SK-N-SH (cell line): ENCODE measurements around the gene PALLD. TPM values are rescaled to one million over a fixed set of nuclear protein-coding genes. Genes with fewer than 3 reads are reported as not detected.

Experiments used
- CTCF ChIA-PET: fragments of 300-600, 350-600 bp; formaldehyde crosslinking; extraction: SDS; loops from one replicate; lab custom pipeline; 2021; lab: Yijun Ruan, JAX
- POLR2A ChIA-PET: fragments of 350-600 bp; sonication (Branson Sonifier 250); formaldehyde crosslinking; extraction: SDS; loops from one replicate; lab custom pipeline; 2020; ENCODE audit warnings: antibody characterized with exemption, inconsistent platforms; lab: Yijun Ruan, JAX
- DNase-seq: peaks from one replicate; pipeline ENCODE4 v3.0.0; 2012
- H2AFZ ChIP-seq: fragments of 200-600 bp; sonication (generic); 2 replicates; pipeline ENCODE4 v1.8.1; 2016; ENCODE audit warnings: antibody characterized with exemption, mild to moderate bottlenecking, low read depth
- H3F3A ChIP-seq: fragments of 200-600 bp; sonication (generic); replicated peaks from 2 replicates; pipeline ENCODE3; 2016; ENCODE audit warnings: antibody characterized with exemption, mild to moderate bottlenecking; ENCODE audit not compliant: insufficient read depth
- H3K27ac ChIP-seq, 2 experiments: fragments of 200-500 bp in 1 of 2; fragments of 200-600 bp in 1 of 2; sonication (Bioruptor generic) in 1 of 2; sonication (generic), shearing (Covaris generic) in 1 of 2; 2 replicates each; pipeline versions ENCODE4 v1.5.1 to v1.6.1; 2014 to 2016; ENCODE audit warnings: low read depth in 2 of 2, inconsistent platforms in 1 of 2, low read length in 1 of 2, mild to moderate bottlenecking in 1 of 2, mixed read lengths in 1 of 2
- H3K27me3 ChIP-seq: fragments of 200-600 bp; sonication (generic), shearing (Covaris generic); 2 replicates; pipeline ENCODE4 v1.6.1; 2016; ENCODE audit warnings: mixed run types; ENCODE audit not compliant: insufficient read depth
- H3K36me3 ChIP-seq, 2 experiments: fragments of 200-500 bp in 1 of 2; fragments of 200-600 bp in 1 of 2; sonication (Bioruptor generic) in 1 of 2; sonication (generic) in 1 of 2; replicated peaks in 1 of 2; 2 replicates each; pipeline versions ENCODE3 to v1.5.1; 2014 to 2016; ENCODE audit warnings: low read length in 1 of 2, mild to moderate bottlenecking in 1 of 2; ENCODE audit not compliant: insufficient read depth in 2 of 2, control insufficient read depth in 1 of 2
- H3K4me1 ChIP-seq, 2 experiments: fragments of 200-500 bp in 1 of 2; fragments of 200-600 bp in 1 of 2; sonication (Bioruptor generic) in 1 of 2; sonication (generic), shearing (Covaris generic) in 1 of 2; 2 replicates each; pipeline versions ENCODE4 v1.5.1 to v1.6.1; 2014 to 2016; ENCODE audit warnings: low read depth in 1 of 2, low read length in 1 of 2, mixed run types in 1 of 2; ENCODE audit not compliant: insufficient read depth in 2 of 2, control insufficient read depth in 1 of 2
- H3K4me2 ChIP-seq: fragments of 200-600 bp; sonication (generic), shearing (Covaris generic); 2 replicates; pipeline ENCODE4 v1.6.1; 2017; ENCODE audit warnings: mixed run types
- H3K4me3 ChIP-seq, 2 experiments: fragments of 200-500 bp in 1 of 2; fragments of 200-600 bp in 1 of 2; sonication (Bioruptor generic) in 1 of 2; sonication (generic), shearing (Covaris generic) in 1 of 2; 2 replicates each; pipeline versions ENCODE4 v1.5.1 to v1.8.1; 2014 to 2016; ENCODE audit warnings: low read depth in 2 of 2, inconsistent platforms in 1 of 2, low read length in 1 of 2, mild to moderate bottlenecking in 1 of 2, mixed read lengths in 1 of 2, moderate library complexity in 1 of 2
- H3K79me2 ChIP-seq: fragments of 200-600 bp; sonication (generic); 2 replicates; pipeline ENCODE4 v1.8.1; 2017; ENCODE audit warnings: mild to moderate bottlenecking; ENCODE audit not compliant: insufficient read depth
- H3K9ac ChIP-seq: fragments of 200-600 bp; sonication (generic); 2 replicates; pipeline ENCODE4 v1.6.1; 2017; ENCODE audit warnings: mixed run types
- H3K9me2 ChIP-seq: fragments of 200-600 bp; sonication (generic); 2 replicates; pipeline ENCODE4 v1.6.1; 2017; ENCODE audit warnings: mixed run types
- H3K9me3 ChIP-seq: fragments of 200-600 bp; sonication (generic); 2 replicates; pipeline ENCODE4 v1.6.1; 2017; ENCODE audit warnings: mixed run types, mild to moderate bottlenecking, moderate library complexity
- H4K20me1 ChIP-seq: fragments of 200-600 bp; sonication (generic); 2 replicates; pipeline ENCODE4 v1.6.1; 2017; ENCODE audit warnings: mild to moderate bottlenecking, mixed run types; ENCODE audit not compliant: insufficient read depth
- ELF1 ChIP-seq: IDR thresholded peaks from 2 replicates; pipeline ENCODE4 v1.4.0; 2012
- FOSL2 ChIP-seq: IDR thresholded peaks from 2 replicates; pipeline ENCODE4 v1.4.0; 2012; ENCODE audit warnings: low read depth, mild to moderate bottlenecking, moderate library complexity, borderline replicate concordance
- FOXM1 ChIP-seq: IDR thresholded peaks from 2 replicates; pipeline ENCODE4 v1.4.0; 2012; ENCODE audit warnings: low read depth, mild to moderate bottlenecking
- MAX ChIP-seq: IDR thresholded peaks from 2 replicates; pipeline ENCODE4 v1.4.0; 2012; ENCODE audit warnings: low read depth
- MEF2A ChIP-seq: IDR thresholded peaks from 2 replicates; pipeline ENCODE4 v1.4.0; 2012; ENCODE audit warnings: low read depth, borderline replicate concordance
- MXI1 ChIP-seq: IDR thresholded peaks from 2 replicates; pipeline ENCODE4 v1.6.1; 2012; ENCODE audit warnings: mild to moderate bottlenecking, low read depth, low read length, improper control_type of control experiment
- NRF1 ChIP-seq: IDR thresholded peaks from 2 replicates; pipeline ENCODE4 v1.6.1; 2012; ENCODE audit warnings: low read depth, mild to moderate bottlenecking, low read length
- PBX3 ChIP-seq: IDR thresholded peaks from 2 replicates; pipeline ENCODE4; 2012
- RAD21 ChIP-seq: IDR thresholded peaks from 2 replicates; pipeline ENCODE4 v1.6.1; 2012; ENCODE audit warnings: mild to moderate bottlenecking, low read length
- RFX5 ChIP-seq: IDR thresholded peaks from 2 replicates; pipeline ENCODE4 v1.6.1; 2012; ENCODE audit warnings: mild to moderate bottlenecking, improper control_type of control experiment, low read length
- RXRA ChIP-seq: IDR thresholded peaks from 2 replicates; pipeline ENCODE4 v1.4.0; 2012; ENCODE audit warnings: low read depth, mild to moderate bottlenecking, borderline replicate concordance
- SIN3A ChIP-seq: IDR thresholded peaks from 2 replicates; pipeline ENCODE4 v1.6.1; 2012; ENCODE audit warnings: low read depth, mild to moderate bottlenecking, low read length, moderate library complexity, borderline replicate concordance
- SMC3 ChIP-seq: IDR thresholded peaks from 2 replicates; pipeline ENCODE4 v1.6.1; 2012; ENCODE audit warnings: low read depth, low read length, improper control_type of control experiment
- USF2 ChIP-seq: fragments of 150-350 bp; IDR thresholded peaks from 2 replicates; pipeline ENCODE4 v1.6.1; 2017; ENCODE audit warnings: antibody characterized with exemption, low read length, low read depth, borderline replicate concordance
- WGBS: methylation state at CpG from one replicate; pipeline ENCODE4 v1.1.6; 2017; ENCODE audit warnings: low lambda C conversion rate; 5-methylcytosine and 5-hydroxymethylcytosine counted together
- polyA plus RNA-seq, 3 experiments: library from polyadenylated mRNA; depleted of rRNA; stranded (reverse); fragments of >200 nt; gene quantifications; 2 replicates each; pipeline ENCODE4 v1.2.3, GENCODE V29; 2012
- TF ChIP-seq, protein P1 (sequence below): fragments of 200-600 bp; sonication (generic); IDR thresholded peaks from 2 replicates; pipeline ENCODE4 v1.6.1; 2017; ENCODE audit warnings: antibody characterized with exemption, mild to moderate bottlenecking, moderate library complexity
- TF ChIP-seq, protein P2 (sequence below): fragments of 150-350 bp; IDR thresholded peaks from 2 replicates; pipeline ENCODE4 v1.6.1; 2016; ENCODE audit warnings: mild to moderate bottlenecking, low read depth, low read length

The PALLD gene
- polyA plus RNA-seq, 1 of the 3 experiments (the other 2 are of a cell fraction) = 33.0 TPM

DNA sequence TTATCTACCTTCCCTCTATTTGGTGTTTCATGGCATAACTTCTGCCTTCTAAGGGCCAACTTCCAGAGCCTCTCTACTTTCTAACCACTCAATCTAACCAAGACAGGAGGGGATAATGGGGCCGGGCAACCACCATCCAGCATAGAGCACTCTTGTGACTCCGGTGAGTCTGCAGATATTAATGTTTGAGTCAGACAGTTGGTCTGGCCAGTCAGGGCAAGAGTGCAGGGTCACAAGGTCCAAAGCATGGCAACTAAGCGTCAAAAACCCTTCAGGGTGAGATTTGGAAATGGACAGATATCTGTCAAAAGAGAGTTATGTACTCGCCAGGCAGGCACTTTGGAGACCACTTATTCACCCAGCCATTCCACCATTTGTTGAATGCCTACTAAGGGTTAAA is 105.0 kb downstream of the PALLD start:
- no peak overlapping the region for H3K4me3 ChIP-seq
- H3K4me1 ChIP-seq = peaks cover 3 to 20% of the 10 kb centered on the region in 2 experiments; a peak in 3 of 4 replicates
- no peaks in the 10 kb centered on the region for H3K79me2 ChIP-seq
- H3K36me3 ChIP-seq = no peaks in the 10 kb centered on the region
- no peaks in the 10 kb centered on the region for H4K20me1 ChIP-seq
- DNase-seq = no peak
- no peaks in the 10 kb centered on the region for H3K27me3 ChIP-seq
- no peak overlapping the region for H3K27ac ChIP-seq
- POLR2A ChIA-PET = no interaction called here
- no peaks in the 10 kb centered on the region for H3K9me2 ChIP-seq
- peaks cover 36% of the 10 kb centered on the region for H3F3A ChIP-seq
- 100% methylated on average over 4 of the region's 4 CpGs for WGBS
- H3K9me3 ChIP-seq = no peaks in the 10 kb centered on the region
- H3K4me2 ChIP-seq = no peak overlapping the region
- TF ChIP-seq, protein P1, sequence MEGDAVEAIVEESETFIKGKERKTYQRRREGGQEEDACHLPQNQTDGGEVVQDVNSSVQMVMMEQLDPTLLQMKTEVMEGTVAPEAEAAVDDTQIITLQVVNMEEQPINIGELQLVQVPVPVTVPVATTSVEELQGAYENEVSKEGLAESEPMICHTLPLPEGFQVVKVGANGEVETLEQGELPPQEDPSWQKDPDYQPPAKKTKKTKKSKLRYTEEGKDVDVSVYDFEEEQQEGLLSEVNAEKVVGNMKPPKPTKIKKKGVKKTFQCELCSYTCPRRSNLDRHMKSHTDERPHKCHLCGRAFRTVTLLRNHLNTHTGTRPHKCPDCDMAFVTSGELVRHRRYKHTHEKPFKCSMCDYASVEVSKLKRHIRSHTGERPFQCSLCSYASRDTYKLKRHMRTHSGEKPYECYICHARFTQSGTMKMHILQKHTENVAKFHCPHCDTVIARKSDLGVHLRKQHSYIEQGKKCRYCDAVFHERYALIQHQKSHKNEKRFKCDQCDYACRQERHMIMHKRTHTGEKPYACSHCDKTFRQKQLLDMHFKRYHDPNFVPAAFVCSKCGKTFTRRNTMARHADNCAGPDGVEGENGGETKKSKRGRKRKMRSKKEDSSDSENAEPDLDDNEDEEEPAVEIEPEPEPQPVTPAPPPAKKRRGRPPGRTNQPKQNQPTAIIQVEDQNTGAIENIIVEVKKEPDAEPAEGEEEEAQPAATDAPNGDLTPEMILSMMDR = no peak
- TF ChIP-seq RXRA = no peak
- TF ChIP-seq SMC3 = no peak
- TF ChIP-seq PBX3 = no peak
- TF ChIP-seq SIN3A = no peak
- no peak for TF ChIP-seq MEF2A
- no peak for TF ChIP-seq FOSL2
- TF ChIP-seq RAD21 = no peak
- TF ChIP-seq, protein P2, sequence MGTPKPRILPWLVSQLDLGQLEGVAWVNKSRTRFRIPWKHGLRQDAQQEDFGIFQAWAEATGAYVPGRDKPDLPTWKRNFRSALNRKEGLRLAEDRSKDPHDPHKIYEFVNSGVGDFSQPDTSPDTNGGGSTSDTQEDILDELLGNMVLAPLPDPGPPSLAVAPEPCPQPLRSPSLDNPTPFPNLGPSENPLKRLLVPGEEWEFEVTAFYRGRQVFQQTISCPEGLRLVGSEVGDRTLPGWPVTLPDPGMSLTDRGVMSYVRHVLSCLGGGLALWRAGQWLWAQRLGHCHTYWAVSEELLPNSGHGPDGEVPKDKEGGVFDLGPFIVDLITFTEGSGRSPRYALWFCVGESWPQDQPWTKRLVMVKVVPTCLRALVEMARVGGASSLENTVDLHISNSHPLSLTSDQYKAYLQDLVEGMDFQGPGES = no peak
- TF ChIP-seq USF2 = no peak
- no peak for TF ChIP-seq RFX5
- TF ChIP-seq MAX = no peak
- TF ChIP-seq FOXM1 = no peak
- no peak for TF ChIP-seq MXI1
- TF ChIP-seq NRF1 = no peak
- TF ChIP-seq ELF1 = no peak
- no peak overlapping the region for H3K9ac ChIP-seq
- CTCF ChIA-PET = interaction anchor here (0.6 kb wide), 1 partner anchor 17 kb away, joined by 3 read pairs; no protein-coding TSS in a partner anchor
- no peak overlapping the region for H2AFZ ChIP-seq
